HL-60/S4 treated with retinoic acid at 250 ng/mL for 4 days and 3 days (cell line): ENCODE measurements around the gene ATXN7.

Source experiments
- in situ Hi-C: fragments of 300-500 bp; cut with MboI; formaldehyde crosslinking; loops from 2 replicates; pipeline ENCODE4 v1.7.0; 2022; ENCODE audit warnings: low sequenced_read_pairs

Gene ATXN7

GRCh38 chr3:63863150-63864007, at the start of gene ATXN7, which contains the start of gene THOC7:
Gene ATXN7 (plus strand): TSS chr3:63863867. CDS start chr3:63912599, 48,732 bp downstream.
Gene THOC7 (minus strand): TSS chr3:63863805. CDS start chr3:63863790, 15 bp downstream.
- in situ Hi-C loops: no loop called here

- in situ Hi-C loops: no loop called here
Observed at GRCh38 chr3:63814237-63814636, 49.4 kb upstream of the ATXN7 start.

- in situ Hi-C loops: loop anchor here (5.0 kb wide), 1 partner anchor 460 kb away; no protein-coding TSS in a partner anchor
Observed at GRCh38 chr3:63817225-63817624, 46.4 kb upstream of the ATXN7 start.

GRCh38 chr3:63818282-63819150, 45.2 kb upstream of the ATXN7 start:
- in situ Hi-C loops: loop anchor here (5.0 kb wide), 1 partner anchor 461 kb away; no protein-coding TSS in a partner anchor

GRCh38 chr3:63819151-63819398, 44.6 kb upstream of the ATXN7 start, which contains the start of gene C3orf49:
Gene C3orf49 (plus strand): TSS chr3:63819299. CDS start chr3:63819472, 173 bp downstream.
- in situ Hi-C loops: loop anchor here (5.0 kb wide), 1 partner anchor 462 kb away; no protein-coding TSS in a partner anchor

GRCh38 chr3:63824309-63824708, 39.4 kb upstream of the ATXN7 start:
- in situ Hi-C loops: no loop called here

- in situ Hi-C loops: no loop called here
Observed at GRCh38 chr3:63830526-63830925, 33.1 kb upstream of the ATXN7 start.

- in situ Hi-C loops: no loop called here
Observed at GRCh38 chr3:63832395-63832794, 31.3 kb upstream of the ATXN7 start.

- in situ Hi-C loops: no loop called here
Observed at GRCh38 chr3:63841704-63842103, 22.0 kb upstream of the ATXN7 start.

GRCh38 chr3:63842127-63842526, 21.5 kb upstream of the ATXN7 start:
- in situ Hi-C loops: no loop called here

- in situ Hi-C loops: no loop called here
Observed at GRCh38 chr3:63845215-63845614, 18.5 kb upstream of the ATXN7 start.

GRCh38 chr3:63847718-63848450, 15.8 kb upstream of the ATXN7 start:
- in situ Hi-C loops: no loop called here

- in situ Hi-C loops: no loop called here
Observed at GRCh38 chr3:63849175-63849574, 14.5 kb upstream of the ATXN7 start.

- in situ Hi-C loops: no loop called here
Observed at GRCh38 chr3:63851287-63851686, 12.4 kb upstream of the ATXN7 start.

- in situ Hi-C loops: no loop called here
Observed at GRCh38 chr3:63853106-63853505, 10.6 kb upstream of the ATXN7 start.

GRCh38 chr3:63855333-63855940, 8.2 kb upstream of the ATXN7 start:
- in situ Hi-C loops: no loop called here

- in situ Hi-C loops: no loop called here
Observed at GRCh38 chr3:63857311-63857710, 6.4 kb upstream of the ATXN7 start.

- in situ Hi-C loops: no loop called here
Observed at GRCh38 chr3:63860776-63861175, 2.9 kb upstream of the ATXN7 start.

- in situ Hi-C loops: no loop called here
Observed at GRCh38 chr3:63861306-63861705, 2.4 kb upstream of the ATXN7 start.

GRCh38 chr3:63862804-63863149, 890 bp upstream of the ATXN7 start:
- in situ Hi-C loops: no loop called here
